GM19452 (cell line): ENCODE results near the gene SDCCAG8.

ENCODE experiments used
- ATAC-seq: cut with Tn5 transposase; IDR thresholded peaks from one replicate; pipeline ENCODE4 v1.9.1; 2021; ENCODE audit not compliant: unreplicated experiment

SDCCAG8 gene

GRCh38 chr1:243497939-243498681, 242.3 kb downstream of the SDCCAG8 start:
- ATAC-seq = no peak

- no peak for ATAC-seq
Measured at GRCh38 chr1:243499248-243499647, 243.4 kb downstream of the SDCCAG8 start.

- ATAC-seq = no peak
Measured at GRCh38 chr1:243499711-243500110, 243.9 kb downstream of the SDCCAG8 start.

GRCh38 chr1:243500512-243500911, 244.7 kb downstream of the SDCCAG8 start:
- ATAC-seq = no peak

GRCh38 chr1:243501002-243501401, 245.2 kb downstream of the SDCCAG8 start:
- ATAC-seq = no peak

GRCh38 chr1:243503155-243503554, 247.3 kb downstream of the SDCCAG8 start:
- no peak for ATAC-seq

GRCh38 chr1:243505986-243506689, 250.3 kb downstream of the SDCCAG8 start:
- peak; percentile 64 for ATAC-seq

GRCh38 chr1:243507001-243507671, 251.3 kb downstream of the SDCCAG8 start:
- no peak for ATAC-seq

- no peak for ATAC-seq
Measured at GRCh38 chr1:243507672-243508302, 251.9 kb downstream of the SDCCAG8 start.

- ATAC-seq = peak; percentile 65
Measured at GRCh38 chr1:243508303-243508713, 252.5 kb downstream of the SDCCAG8 start.

GRCh38 chr1:243508943-243509342, 253.1 kb downstream of the SDCCAG8 start:
- ATAC-seq = no peak

- ATAC-seq = no peak
Measured at GRCh38 chr1:243510928-243511327, 255.1 kb downstream of the SDCCAG8 start.

GRCh38 chr1:243513726-243514491, 258.1 kb downstream of the SDCCAG8 start:
- ATAC-seq = no peak

- no peak for ATAC-seq
Measured at GRCh38 chr1:243514927-243515326, 259.1 kb downstream of the SDCCAG8 start.

GRCh38 chr1:243520831-243521230, 265.0 kb downstream of the SDCCAG8 start:
- no peak for ATAC-seq

GRCh38 chr1:243523766-243524165, 267.9 kb downstream of the SDCCAG8 start:
- no peak for ATAC-seq

- ATAC-seq = no peak
Measured at GRCh38 chr1:243525085-243525487, 269.2 kb downstream of the SDCCAG8 start.

GRCh38 chr1:243526180-243526579, 270.3 kb downstream of the SDCCAG8 start:
- no peak for ATAC-seq

- ATAC-seq = no peak
Measured at GRCh38 chr1:243528459-243529121, 272.7 kb downstream of the SDCCAG8 start.

- no peak for ATAC-seq
Measured at GRCh38 chr1:243529512-243529911, 273.7 kb downstream of the SDCCAG8 start.
